HG03378 (cell line): ENCODE measurements around the gene CDC42SE2.
"Not testable (repeated sequence)": the region's sequence is repeated elsewhere in the genome, so short reads cannot be mapped to it uniquely, and the experiment has no call there.

ENCODE experiments used
- ATAC-seq: cut with Tn5 transposase; IDR thresholded peaks from one replicate; pipeline ENCODE4 v1.9.1; 2021; ENCODE audit warnings: mild to moderate bottlenecking, moderate library complexity; ENCODE audit not compliant: unreplicated experiment

CDC42SE2 gene

GRCh38 chr5:131363811-131364506, 100.1 kb downstream of the CDC42SE2 start:
- ATAC-seq = no peak

GRCh38 chr5:131364507-131365050, 100.7 kb downstream of the CDC42SE2 start:
- no peak for ATAC-seq

- no peak for ATAC-seq
Observed at GRCh38 chr5:131366428-131366827, 102.6 kb downstream of the CDC42SE2 start.

GRCh38 chr5:131367219-131367860, 103.5 kb downstream of the CDC42SE2 start:
- ATAC-seq = no peak

- no peak for ATAC-seq
Observed at GRCh38 chr5:131368866-131369265, 105.0 kb downstream of the CDC42SE2 start.

GRCh38 chr5:131369558-131369957, 105.7 kb downstream of the CDC42SE2 start:
- ATAC-seq = no peak

GRCh38 chr5:131371835-131372234, 108.0 kb downstream of the CDC42SE2 start:
- no peak for ATAC-seq

GRCh38 chr5:131373265-131373664, 109.4 kb downstream of the CDC42SE2 start:
- ATAC-seq = no peak

- peak; percentile 33 for ATAC-seq
Observed at GRCh38 chr5:131375351-131375750, 111.5 kb downstream of the CDC42SE2 start.

- ATAC-seq = no peak
Observed at GRCh38 chr5:131377346-131377745, 113.5 kb downstream of the CDC42SE2 start.

GRCh38 chr5:131377785-131378325, 114.0 kb downstream of the CDC42SE2 start:
- ATAC-seq = no peak

- no peak for ATAC-seq
Observed at GRCh38 chr5:131378721-131379541, 115.1 kb downstream of the CDC42SE2 start.

- ATAC-seq = peak; percentile 47
Observed at GRCh38 chr5:131379723-131380122, 115.9 kb downstream of the CDC42SE2 start.

- ATAC-seq = not testable (repeated sequence)
Observed at GRCh38 chr5:131380238-131380637, 116.4 kb downstream of the CDC42SE2 start.

- no peak for ATAC-seq
Observed at GRCh38 chr5:131381021-131381420, 117.2 kb downstream of the CDC42SE2 start.

- ATAC-seq = peak; percentile 44
Observed at GRCh38 chr5:131381777-131382176, 117.9 kb downstream of the CDC42SE2 start.

- ATAC-seq = peak; percentile 73
Observed at GRCh38 chr5:131382407-131383395, 118.8 kb downstream of the CDC42SE2 start.

GRCh38 chr5:131384173-131384572, 120.3 kb downstream of the CDC42SE2 start:
- ATAC-seq = no peak

GRCh38 chr5:131384616-131385214, 120.9 kb downstream of the CDC42SE2 start:
- ATAC-seq = no peak
